GM23338 (cell line): Measurements from ENCODE around the gene C1GALT1C1L. TPM values are rescaled to one million over a fixed set of nuclear protein-coding genes. Genes with fewer than 3 reads are reported as not detected.

ENCODE experiments used
- ATAC-seq: fragments of 200-7000 bp; cut with Tn5 transposase; 3 replicates; pipeline ENCODE4 v1.9.1; 2020
- DNase-seq: peaks from one replicate; pipeline ENCODE4 v3.0.0-alpha.2; 2015; ENCODE audit warnings: low spot score
- H2AFZ ChIP-seq: fragments of 200-600 bp; sonication (generic); 2 replicates; pipeline ENCODE4 v1.8.0; 2016; ENCODE audit warnings: antibody characterized with exemption, mild to moderate bottlenecking, moderate library complexity
- H3F3A ChIP-seq: fragments of 200-600 bp; sonication (generic); replicated peaks from 2 replicates; pipeline ENCODE4 v1.8.0; 2017; ENCODE audit warnings: antibody characterized with exemption, mixed run types, low read depth
- H3K27ac ChIP-seq: fragments of 200-600 bp; sonication (generic); 2 replicates; pipeline ENCODE4 v1.6.1; 2016; ENCODE audit warnings: low read depth
- H3K27me3 ChIP-seq: fragments of 200-600 bp; sonication (generic); 2 replicates; pipeline ENCODE4 v1.8.0; 2016; ENCODE audit warnings: mild to moderate bottlenecking, mixed run types, moderate library complexity; ENCODE audit not compliant: insufficient read depth
- H3K36me3 ChIP-seq: fragments of 200-600 bp; sonication (generic); 2 replicates; pipeline ENCODE4 v1.8.0; 2016; ENCODE audit warnings: mild to moderate bottlenecking; ENCODE audit not compliant: insufficient read depth
- H3K4me1 ChIP-seq: fragments of 200-600 bp; sonication (generic); 2 replicates; pipeline ENCODE4 v1.8.0; 2016; ENCODE audit warnings: mild to moderate bottlenecking, moderate library complexity; ENCODE audit not compliant: insufficient read depth
- H3K4me2 ChIP-seq: fragments of 200-600 bp; sonication (generic); 2 replicates; pipeline ENCODE4 v1.7.1; 2017; ENCODE audit warnings: mixed run types
- H3K4me3 ChIP-seq: fragments of 200-600 bp; sonication (generic); 2 replicates; pipeline ENCODE4 v1.6.1; 2016; ENCODE audit warnings: mixed run types
- H3K79me2 ChIP-seq: fragments of 200-600 bp; sonication (generic); replicated peaks from 2 replicates; pipeline ENCODE4 v1.8.0; 2017; ENCODE audit warnings: mild to moderate bottlenecking; ENCODE audit not compliant: insufficient read depth
- H3K9me2 ChIP-seq: fragments of 200-600 bp; sonication (generic); 2 replicates; pipeline ENCODE4 v1.8.0; 2017; ENCODE audit not compliant: insufficient read depth
- H4K20me1 ChIP-seq: fragments of 200-600 bp; sonication (generic); replicated peaks from 2 replicates; pipeline ENCODE4 v1.8.0; 2017; ENCODE audit warnings: mild to moderate bottlenecking; ENCODE audit not compliant: insufficient read depth
- H3K27ac Mint-ChIP-seq: 2 replicates; pipeline ENCODE4 v1.8.0; 2020; ENCODE audit warnings: inconsistent platforms, mild to moderate bottlenecking, moderate library complexity, mixed read lengths
- H3K27me3 Mint-ChIP-seq: 3 replicates; pipeline ENCODE4 v1.8.0; 2022; ENCODE audit warnings: low read depth, mild to moderate bottlenecking, moderate library complexity, mixed read lengths, inconsistent platforms; ENCODE audit not compliant: insufficient read depth, poor library complexity
- H3K36me3 Mint-ChIP-seq: 3 replicates; pipeline ENCODE4 v1.8.0; 2021; ENCODE audit warnings: low read depth, mild to moderate bottlenecking, inconsistent platforms, moderate library complexity, mixed read lengths
- H3K4me1 Mint-ChIP-seq: 3 replicates; pipeline ENCODE4 v1.8.0; 2020; ENCODE audit warnings: mild to moderate bottlenecking, inconsistent platforms, mixed read lengths
- H3K4me3 Mint-ChIP-seq: 3 replicates; pipeline ENCODE4 v1.8.0; 2021; ENCODE audit warnings: moderate library complexity, mild to moderate bottlenecking, inconsistent platforms, mixed read lengths
- H3K9me3 Mint-ChIP-seq: 3 replicates; pipeline ENCODE4 v1.8.0; 2020; ENCODE audit warnings: moderate library complexity, mild to moderate bottlenecking, inconsistent platforms, mixed read lengths
- EZH2phosphoT487 ChIP-seq: fragments of 200-600 bp; sonication (generic); IDR thresholded peaks from one replicate; pipeline ENCODE4 v1.8.1; 2018; ENCODE audit warnings: antibody characterized with exemption; ENCODE audit not compliant: unreplicated experiment
- JUNB ChIP-seq: IDR thresholded peaks from one replicate; pipeline ENCODE4 v1.6.1; 2016; ENCODE audit warnings: antibody characterized with exemption; ENCODE audit not compliant: unreplicated experiment
- NANOG ChIP-seq: IDR thresholded peaks from 2 replicates; pipeline ENCODE4 v1.6.1; 2016; ENCODE audit warnings: antibody characterized with exemption, borderline replicate concordance
- REST ChIP-seq: IDR thresholded peaks from one replicate; pipeline ENCODE4 v1.6.1; 2018; ENCODE audit warnings: antibody characterized with exemption; ENCODE audit not compliant: unreplicated experiment
- STAT1 ChIP-seq: IDR thresholded peaks from one replicate; pipeline ENCODE4 v1.6.1; 2016; ENCODE audit warnings: antibody characterized with exemption; ENCODE audit not compliant: unreplicated experiment
- ZNF114 ChIP-seq: fragments of 250-450 bp; sonication (Bioruptor Pico); IDR thresholded peaks from 2 replicates; pipeline ENCODE4 v1.5.0; 2020; ENCODE audit warnings: mild to moderate bottlenecking, moderate library complexity
- ZNF462 ChIP-seq: fragments of 250-450 bp; sonication (Bioruptor Pico); IDR thresholded peaks from 2 replicates; pipeline ENCODE4 v1.5.0; 2020; ENCODE audit warnings: mild to moderate bottlenecking, moderate library complexity
- long read RNA-seq: library from polyadenylated mRNA; unstranded; transcript quantifications from one replicate; pipeline ENCODE4 v2.0.0, GENCODE V29; 2020; ENCODE audit not compliant: unreplicated experiment
- polyA plus RNA-seq: library from polyadenylated mRNA; unstranded; fragments of >200 nt; fragmentation: Nextera tagmentation; extraction: Ambion mirVana; gene quantifications from 2 replicates; pipeline ENCODE4 v1.2.1, GENCODE V29; 2016
- total RNA-seq: library from RNA; depleted of rRNA; stranded (reverse); fragments of >200 nt; shearing (Covaris generic); gene quantifications from 2 replicates; pipeline ENCODE4 v1.2.3, GENCODE V29; 2014; rRNA removed
- TF ChIP-seq, protein P1 (sequence below), 2 experiments: fragments of 200-600 bp in 1 of 2; sonication (generic) in 1 of 2; conservative IDR thresholded peaks; 2 replicates each; pipeline versions ENCODE4 v1.5.1 to v1.6.1; 2016 to 2017; ENCODE audit warnings: antibody characterized with exemption in 2 of 2, low read depth in 2 of 2, mild to moderate bottlenecking in 2 of 2, moderate library complexity in 1 of 2

C1GALT1C1L gene
- total RNA-seq (0.17 TPM in 1 of 2 replicates, not detected in the other), polyA plus RNA-seq (0.99 and 1.3 TPM in 2 replicates)
- long read RNA-seq: 0 reads

GRCh38 chr2:43676322-43677050, at the start of gene C1GALT1C1L:
C1GALT1C1L (minus strand) TSS chr2:43676429; CDS start chr2:43676322, 107 bp downstream.
- H3K27ac ChIP-seq: no peak within 1 kb of the TSS
- Mint-ChIP-seq H3K4me1 (peaks cover 2% of the 10 kb centered on the region; the same call in 2 of the 3 replicates), H3K9me3 (peaks cover 9% of the 10 kb centered on the region), H3K27me3 (no peaks in the 10 kb centered on the region), H3K36me3 (peaks cover 13% of the 10 kb centered on the region), H3K4me3 (peak within 1 kb of the TSS; percentile 35), H3K27ac (no peak within 1 kb of the TSS)
- H3K27me3 ChIP-seq: no peaks in the 10 kb centered on the region
- no peaks in the 10 kb centered on the region for H3K4me1 ChIP-seq
- peak within 1 kb of the TSS; percentile 56 for H3K4me3 ChIP-seq
- H3K36me3 ChIP-seq: no peaks in the 10 kb centered on the region
- H4K20me1 ChIP-seq: no peaks in the 10 kb centered on the region
- no peaks in the 10 kb centered on the region for H3F3A ChIP-seq
- H3K79me2 ChIP-seq: no peaks in the 10 kb centered on the region
- peak within 1 kb of the TSS; percentile 86 for H3K4me2 ChIP-seq
- TF ChIP-seq REST (no peak), EZH2phosphoT487 (no peak), JUNB (no peak), ZNF462 (CRISPR knock-in tag) (no peak), STAT1 (no peak), NANOG (no peak), ZNF114 (CRISPR knock-in tag) (no peak)
- TF ChIP-seq, protein P1, sequence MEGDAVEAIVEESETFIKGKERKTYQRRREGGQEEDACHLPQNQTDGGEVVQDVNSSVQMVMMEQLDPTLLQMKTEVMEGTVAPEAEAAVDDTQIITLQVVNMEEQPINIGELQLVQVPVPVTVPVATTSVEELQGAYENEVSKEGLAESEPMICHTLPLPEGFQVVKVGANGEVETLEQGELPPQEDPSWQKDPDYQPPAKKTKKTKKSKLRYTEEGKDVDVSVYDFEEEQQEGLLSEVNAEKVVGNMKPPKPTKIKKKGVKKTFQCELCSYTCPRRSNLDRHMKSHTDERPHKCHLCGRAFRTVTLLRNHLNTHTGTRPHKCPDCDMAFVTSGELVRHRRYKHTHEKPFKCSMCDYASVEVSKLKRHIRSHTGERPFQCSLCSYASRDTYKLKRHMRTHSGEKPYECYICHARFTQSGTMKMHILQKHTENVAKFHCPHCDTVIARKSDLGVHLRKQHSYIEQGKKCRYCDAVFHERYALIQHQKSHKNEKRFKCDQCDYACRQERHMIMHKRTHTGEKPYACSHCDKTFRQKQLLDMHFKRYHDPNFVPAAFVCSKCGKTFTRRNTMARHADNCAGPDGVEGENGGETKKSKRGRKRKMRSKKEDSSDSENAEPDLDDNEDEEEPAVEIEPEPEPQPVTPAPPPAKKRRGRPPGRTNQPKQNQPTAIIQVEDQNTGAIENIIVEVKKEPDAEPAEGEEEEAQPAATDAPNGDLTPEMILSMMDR (conservative IDR thresholded peaks at IDR 0.05; ENCODE audit: low read depth in 2 of 2): no peak
- ATAC-seq: peak; percentile 94
- no peaks in the 10 kb centered on the region for H3K9me2 ChIP-seq
- DNase-seq: peak; percentile 73
- H2AFZ ChIP-seq: peak within 1 kb of the TSS; percentile 90
